DLD1 (cell line): ENCODE results near the gene ZNF524.

ENCODE experiments used
- in situ Hi-C: cut with HindIII; loops from 2 replicates; pipeline ENCODE4 v1.10.0; 2017; ENCODE audit warnings: low sequenced_read_pairs

ZNF524 gene

DNA sequence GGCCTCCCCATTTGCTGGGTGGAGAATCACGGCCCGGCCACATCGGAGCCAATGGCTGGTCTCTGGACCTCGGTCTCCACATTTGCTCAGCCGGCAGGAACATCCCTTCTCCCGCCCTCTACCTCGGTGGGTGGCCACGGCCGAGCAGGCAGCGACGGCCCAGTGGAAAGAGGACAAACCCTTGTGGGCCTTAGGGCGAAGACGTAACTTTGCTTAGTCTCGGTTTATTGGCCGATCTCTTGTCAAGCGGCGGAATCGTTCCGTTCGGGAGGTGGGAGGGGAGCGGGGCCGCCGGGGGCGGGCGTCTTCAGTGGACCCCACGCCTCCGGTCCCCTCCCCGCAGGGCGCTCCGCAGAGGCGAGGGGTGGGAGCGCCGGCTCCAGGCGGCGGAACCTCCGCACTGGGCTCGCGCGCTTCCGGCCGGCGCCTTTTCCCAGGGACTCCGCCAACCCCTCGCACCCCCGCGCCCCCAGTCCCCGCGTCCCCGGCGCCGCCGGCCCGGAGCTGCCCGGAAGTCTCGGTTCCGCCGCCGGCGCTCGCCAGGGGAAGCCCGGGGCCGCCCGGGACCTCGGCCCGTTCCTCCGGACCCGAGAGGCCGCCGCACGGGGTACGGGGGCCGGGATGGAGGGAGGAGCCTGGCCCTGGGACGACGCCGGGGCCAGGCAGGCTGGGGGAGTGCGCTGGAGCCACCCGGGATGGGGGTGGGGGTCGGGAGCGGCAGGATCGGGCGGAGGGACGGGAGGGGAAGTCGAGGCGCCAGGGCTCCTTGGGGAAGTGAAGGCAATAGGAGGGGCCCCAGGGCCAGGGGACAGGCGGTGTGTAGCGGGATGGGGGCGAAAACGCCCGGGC, 40.7 kb downstream of the ZNF524 start, which contains the start of gene ZNF580:
ZNF580 (plus strand) TSS at position 426 of the 849 bp plus-strand sequence. CDS start 1,507 bp downstream, outside the sequence.
- in situ Hi-C loops: no loop called here

- in situ Hi-C loops: no loop called here
These were observed 41.5 kb downstream of the ZNF524 start for GRCh38 chr19:55641426-55642152.

DNA sequence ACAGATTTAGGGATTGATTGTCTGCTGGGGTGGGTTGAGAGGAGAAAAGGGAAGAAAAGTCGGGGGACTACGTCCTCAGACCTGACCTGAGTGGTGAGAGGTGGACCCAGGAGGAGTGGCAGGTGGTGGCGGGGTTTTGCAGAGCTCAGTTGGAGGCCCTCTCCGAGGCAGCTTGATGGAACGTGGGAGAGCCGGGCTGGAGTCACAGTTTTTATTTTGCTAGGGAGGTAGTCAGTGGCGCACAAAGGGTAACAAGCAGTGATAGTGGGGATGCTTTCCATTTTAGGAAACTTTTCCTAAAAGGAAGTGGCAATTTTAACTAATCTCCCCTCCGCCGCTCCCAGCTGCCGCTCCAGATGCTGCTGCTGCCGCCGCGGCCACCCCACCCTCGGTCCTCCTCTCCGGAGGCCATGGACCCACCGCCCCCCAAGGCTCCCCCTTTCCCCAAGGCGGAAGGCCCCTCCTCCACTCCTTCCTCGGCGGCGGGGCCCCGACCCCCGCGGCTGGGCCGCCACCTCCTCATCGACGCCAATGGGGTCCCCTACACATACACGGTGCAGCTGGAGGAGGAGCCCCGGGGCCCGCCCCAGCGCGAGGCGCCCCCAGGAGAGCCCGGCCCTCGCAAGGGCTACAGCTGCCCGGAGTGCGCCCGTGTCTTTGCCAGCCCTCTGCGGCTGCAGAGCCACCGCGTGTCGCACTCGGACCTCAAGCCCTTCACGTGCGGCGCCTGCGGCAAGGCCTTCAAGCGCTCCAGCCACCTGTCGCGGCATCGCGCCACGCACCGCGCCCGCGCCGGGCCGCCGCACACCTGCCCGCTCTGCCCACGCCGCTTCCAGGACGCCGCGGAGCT, 42.3 kb downstream of the ZNF524 start:
- in situ Hi-C loops: no loop called here

DNA sequence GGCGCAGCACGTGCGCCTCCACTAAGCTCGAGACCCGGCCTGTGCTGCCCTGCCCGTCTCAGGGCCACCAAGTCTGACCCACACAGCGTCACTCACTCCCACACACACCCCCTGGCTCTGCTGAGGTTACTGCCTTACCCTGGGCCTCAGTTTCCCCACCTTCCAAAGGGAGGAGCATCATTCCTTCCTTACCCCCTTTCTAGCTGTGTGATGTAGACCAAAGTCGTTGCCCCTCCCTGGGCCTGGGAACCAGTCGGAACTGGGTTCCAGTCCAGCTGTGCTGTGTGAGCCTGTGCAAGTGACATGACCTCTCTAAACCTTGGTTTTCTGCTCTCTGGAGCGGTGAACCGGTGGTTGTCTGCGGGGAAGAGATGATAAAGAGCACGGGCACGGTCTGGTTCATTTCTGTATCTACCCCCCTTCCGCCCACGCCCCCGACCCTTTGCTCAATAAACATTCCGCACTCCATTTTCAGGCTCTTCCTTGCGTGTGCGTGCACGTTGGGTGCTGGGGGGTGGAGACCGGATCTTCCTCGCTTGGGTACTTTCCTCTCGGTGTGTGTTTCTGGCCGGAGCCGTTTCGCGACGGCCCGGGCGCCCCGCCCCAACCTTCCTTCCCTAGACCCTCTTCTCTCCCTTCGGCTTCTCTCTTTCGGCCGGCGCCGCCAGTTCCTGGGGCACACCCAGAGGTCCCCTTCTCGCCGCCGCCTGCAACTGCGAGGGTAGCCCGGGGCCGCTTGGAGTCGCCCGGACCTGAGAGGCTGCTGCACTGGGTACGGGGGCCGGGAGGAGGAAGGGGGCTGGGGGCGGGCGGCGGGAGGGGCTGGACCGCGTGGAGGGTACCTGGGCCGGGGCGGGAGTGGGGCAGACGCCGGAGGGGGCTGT, 43.2 kb downstream of the ZNF524 start, which contains the start of gene ZNF581:
ZNF581 (plus strand) TSS at position 647 of the 884 bp plus-strand sequence. CDS start 923 bp downstream, outside the sequence.
- in situ Hi-C loops: no loop called here

DNA sequence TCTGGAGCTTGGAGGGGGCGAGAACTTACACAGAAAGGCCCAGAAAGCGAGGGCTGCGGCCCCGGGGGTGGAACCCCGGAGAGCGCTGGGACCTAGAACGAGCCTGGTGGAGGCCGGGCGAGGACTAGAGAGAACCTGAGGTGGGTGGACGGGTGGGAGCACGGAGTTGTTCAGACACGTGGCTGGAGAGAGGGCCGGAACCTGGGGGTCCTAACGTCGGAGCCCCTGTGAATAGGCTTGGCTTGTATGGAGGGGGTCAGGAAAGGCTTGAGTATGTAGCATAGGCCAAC, 43.7 kb downstream of the ZNF524 start:
- in situ Hi-C loops: no loop called here

- in situ Hi-C loops: no loop called here
These were observed 44.2 kb downstream of the ZNF524 start for GRCh38 chr19:55644191-55644833.

DNA sequence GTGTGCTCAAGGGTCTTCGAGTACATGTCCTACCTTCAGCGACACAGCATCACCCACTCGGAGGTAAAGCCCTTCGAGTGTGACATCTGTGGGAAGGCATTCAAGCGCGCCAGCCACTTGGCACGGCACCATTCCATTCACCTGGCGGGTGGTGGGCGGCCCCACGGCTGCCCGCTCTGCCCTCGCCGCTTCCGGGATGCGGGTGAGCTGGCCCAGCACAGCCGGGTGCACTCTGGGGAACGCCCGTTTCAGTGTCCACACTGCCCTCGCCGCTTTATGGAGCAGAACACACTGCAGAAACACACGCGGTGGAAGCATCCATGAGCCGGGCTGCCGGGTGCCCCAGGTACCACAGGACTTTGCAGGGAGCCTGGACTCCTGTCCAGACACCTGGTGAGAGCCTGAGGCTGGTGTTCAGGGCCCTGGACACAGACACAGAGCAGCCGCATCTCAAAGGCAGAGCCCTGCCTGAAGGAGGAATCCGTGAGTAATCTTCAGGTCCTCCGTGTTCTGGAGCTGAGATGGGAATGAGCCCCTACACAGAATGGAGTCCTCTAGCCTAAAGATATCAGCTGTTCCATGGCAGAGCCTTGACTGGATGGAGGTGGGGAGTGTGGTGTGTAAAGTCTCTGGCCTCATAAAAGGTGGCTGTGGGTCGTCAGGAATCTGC, 44.9 kb downstream of the ZNF524 start:
- in situ Hi-C loops: no loop called here

- in situ Hi-C loops: no loop called here
These were observed 45.4 kb downstream of the ZNF524 start for GRCh38 chr19:55645512-55645881.

DNA sequence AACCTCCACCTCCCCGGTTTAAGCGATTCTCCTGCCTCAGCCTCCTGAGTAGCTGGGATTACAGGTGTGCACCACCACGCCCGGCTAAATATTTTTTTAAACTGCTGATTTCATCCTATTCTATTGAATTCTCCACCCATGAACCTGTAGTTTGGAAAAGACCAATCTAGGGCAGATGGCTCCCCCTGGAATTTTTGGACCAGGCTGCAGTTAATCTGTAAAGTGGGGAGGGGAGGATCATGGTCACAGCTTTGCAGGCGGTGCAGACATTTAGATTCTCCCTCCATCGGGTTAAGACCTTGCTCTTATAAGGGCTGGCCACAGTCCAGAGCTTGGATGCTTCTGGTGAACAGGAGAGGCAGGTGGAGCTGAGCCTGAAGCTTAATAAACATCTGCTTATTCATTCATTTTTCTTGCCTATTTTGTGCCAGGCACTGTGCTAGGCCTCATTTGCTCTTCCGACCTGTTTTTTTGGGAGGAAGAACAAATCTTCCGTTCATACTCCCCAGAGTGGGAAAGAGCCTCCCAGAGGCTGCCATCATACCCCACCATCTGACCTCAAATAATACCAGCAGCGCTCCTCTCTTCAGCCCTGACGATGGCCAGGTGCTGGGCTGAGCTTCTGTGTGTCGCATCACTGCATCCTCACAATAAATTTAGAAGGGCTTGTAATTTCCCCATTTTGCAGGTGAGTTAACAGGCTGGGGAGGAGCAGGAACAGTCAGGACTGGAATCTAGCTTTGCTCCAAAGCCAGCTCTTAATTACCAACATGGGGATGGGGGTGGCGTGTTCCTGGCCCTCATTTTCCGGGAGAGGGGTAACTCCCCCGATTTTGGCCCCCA, 47.0 kb downstream of the ZNF524 start:
- in situ Hi-C loops: no loop called here

DNA sequence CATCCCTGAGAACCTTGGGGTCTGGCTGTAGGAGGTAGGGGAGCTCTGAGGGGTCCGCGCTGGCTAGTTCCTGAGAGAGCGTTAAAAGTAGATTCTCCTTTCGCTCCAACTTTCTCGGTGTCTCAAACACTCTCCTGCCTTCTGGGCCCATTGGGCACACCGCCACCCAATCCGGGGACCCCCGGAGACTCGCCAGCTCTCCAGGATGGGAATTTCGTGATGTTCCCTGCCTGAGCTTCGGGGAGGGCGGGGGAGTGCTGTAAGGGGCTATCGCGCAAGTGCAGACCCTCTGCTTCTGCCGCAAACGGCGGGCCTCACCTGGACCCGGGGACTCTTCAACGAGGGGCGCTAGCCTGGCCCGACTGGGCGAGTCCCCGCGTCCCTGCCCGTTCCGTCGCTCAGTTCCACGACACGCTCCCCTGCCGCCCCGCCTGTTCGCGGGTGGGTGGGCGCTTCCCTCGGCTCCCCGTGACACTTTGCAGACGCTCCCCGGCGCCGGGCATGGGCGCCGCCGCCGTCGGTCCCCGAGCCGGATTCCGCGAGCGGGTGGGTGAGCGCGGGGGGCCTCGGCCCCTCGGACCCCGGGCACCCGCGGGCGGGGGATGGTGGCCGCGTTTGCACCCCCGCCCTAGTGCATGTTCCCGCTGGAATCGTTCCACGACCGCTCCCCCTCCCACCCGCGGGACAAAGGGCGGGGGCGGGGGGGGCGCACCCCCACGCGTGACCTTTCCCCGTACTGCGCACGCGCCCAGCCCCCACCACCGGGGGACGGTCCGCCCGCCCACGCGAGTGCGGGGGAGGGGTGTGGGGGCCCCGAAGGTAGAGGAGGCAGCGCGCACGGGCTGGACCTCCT, 47.9 kb downstream of the ZNF524 start, which contains the start of gene CCDC106:
CCDC106 (plus strand) TSS at position 481 of the 853 bp plus-strand sequence. CDS start 835 bp downstream, outside the sequence.
- in situ Hi-C loops: no loop called here

DNA sequence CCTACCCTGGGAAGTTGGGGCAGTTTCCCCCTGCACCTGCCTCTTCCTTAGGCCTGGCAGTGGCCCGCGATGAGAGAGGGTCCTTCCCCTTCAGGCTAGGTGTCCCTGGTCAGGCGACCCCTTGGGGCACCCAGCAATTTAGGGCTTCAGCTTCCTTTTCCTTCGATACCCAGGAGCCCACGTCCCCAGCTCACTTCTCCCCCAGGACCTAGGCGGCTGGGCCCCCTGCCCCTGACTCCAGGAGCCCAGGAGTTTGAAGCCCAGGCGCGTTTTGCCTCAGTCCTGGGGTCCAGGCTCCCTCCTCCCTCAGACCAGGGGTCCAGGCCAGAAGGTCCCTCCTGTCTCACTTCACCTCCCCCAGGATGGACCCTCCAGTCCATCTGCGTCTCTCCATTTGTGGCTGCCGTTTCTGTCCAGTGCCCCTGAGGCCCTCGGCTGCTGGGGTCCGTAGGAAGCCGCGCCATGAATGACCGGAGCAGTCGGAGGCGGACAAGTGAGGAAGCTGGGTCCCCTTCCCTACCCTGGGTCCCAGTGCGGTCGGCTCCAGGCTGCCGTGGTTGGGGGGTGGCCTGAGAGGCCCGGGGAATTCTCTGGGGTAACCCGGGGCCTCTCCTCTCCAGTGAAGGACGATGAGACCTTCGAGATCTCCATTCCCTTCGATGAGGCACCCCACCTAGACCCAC, 48.6 kb downstream of the ZNF524 start:
- in situ Hi-C loops: no loop called here

DNA sequence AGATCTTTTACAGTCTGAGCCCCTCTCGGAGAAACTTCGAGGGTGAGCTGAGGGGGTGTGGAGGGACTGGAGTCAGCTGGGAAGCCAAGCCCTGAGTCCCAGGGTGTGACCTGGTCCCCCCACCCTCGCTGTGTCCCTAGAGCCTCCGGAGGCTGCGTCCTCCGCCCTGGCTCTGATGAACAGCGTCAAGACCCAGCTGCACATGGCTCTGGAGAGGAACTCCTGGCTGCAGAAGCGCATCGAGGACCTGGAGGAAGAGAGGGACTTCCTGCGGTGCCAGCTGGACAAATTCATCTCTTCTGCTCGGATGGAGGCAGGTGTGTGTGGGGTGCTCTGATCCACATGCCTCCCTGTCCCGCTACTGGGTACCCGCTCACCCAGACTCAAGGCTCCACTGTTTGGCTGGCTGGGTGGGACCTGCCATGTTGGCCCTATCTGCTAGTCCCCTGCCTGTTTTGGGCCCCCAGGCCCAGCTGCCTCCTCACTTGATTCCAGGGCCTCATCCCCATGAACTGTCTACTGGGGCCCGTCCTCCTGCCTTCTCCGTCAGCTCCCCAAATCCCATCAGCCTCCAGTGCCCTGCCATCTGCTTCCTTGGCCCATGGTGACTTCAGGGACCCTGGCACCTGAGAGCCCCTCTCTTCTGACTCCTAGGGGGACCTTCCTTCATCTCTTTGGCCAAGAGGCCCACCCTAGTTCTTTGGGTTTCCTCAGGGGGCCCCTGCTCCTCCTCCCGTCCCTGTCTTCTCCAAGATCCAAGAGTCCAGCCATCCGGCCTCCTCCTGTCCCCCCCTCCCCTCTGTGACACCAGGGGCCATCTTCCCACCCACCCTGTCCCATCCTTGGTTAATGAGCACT, 49.4 kb downstream of the ZNF524 start:
- in situ Hi-C loops: no loop called here

GRCh38 chr19:55650126-55650557, 50.1 kb downstream of the ZNF524 start:
- in situ Hi-C loops: no loop called here

GRCh38 chr19:55650602-55651230, 50.6 kb downstream of the ZNF524 start:
- in situ Hi-C loops: no loop called here

GRCh38 chr19:55651236-55651635, 51.1 kb downstream of the ZNF524 start:
- in situ Hi-C loops: no loop called here
